K562 (cell line): Measurements from ENCODE around the gene PRKCE. TPM values are rescaled to one million over a fixed set of nuclear protein-coding genes. Genes with fewer than 3 reads are reported as not detected.

Source experiments
- ATAC-seq: fragments of 200-7000 bp; cut with Tn5 transposase; 3 replicates; pipeline ENCODE4 v1.9.1; 2020; ENCODE audit warnings: moderate library complexity
- BruUV-seq: library from RNA; stranded (reverse); fragments of 400-500 nt; replicated peaks from 2 replicates; lab custom pipeline; 2021; lab: Mats Ljungman, UMichigan
- CTCF ChIA-PET: fragments of 300-600 bp; formaldehyde crosslinking; extraction: SDS; loops from one replicate; lab custom pipeline; 2021; ENCODE audit warnings: low intra/inter-chr PET ratio; lab: Yijun Ruan, JAX
- POLR2A ChIA-PET: fragments of 300-600, 350-650 bp; sonication (Branson Sonifier 250); formaldehyde crosslinking; extraction: SDS; loops from one replicate; lab custom pipeline; 2021; ENCODE audit warnings: antibody characterized with exemption, inconsistent platforms; lab: Yijun Ruan, JAX
- DNase-seq, 4 experiments: peaks; one replicate each; pipeline versions ENCODE4 v3.0.0 to v3.0.0-alpha.2; 2011 to 2018; ENCODE audit warnings: low spot score in 3 of 4, mixed read lengths in 3 of 4; ENCODE audit errors: extremely low read depth in 1 of 4
- FAIRE-seq: peaks from 2 replicates; lab custom pipeline; 2011; peaks lifted over from hg19 to GRCh38; lab: Jason Lieb, UNC
- H2AFZ ChIP-seq: 2 replicates; pipeline ENCODE4 v1.6.0; 2011; ENCODE audit warnings: low read depth, low read length, control low read depth, inconsistent platforms
- H3K27ac ChIP-seq: fragments of 200-600 bp; 3 replicates; pipeline ENCODE4 v1.8.0; 2011; ENCODE audit warnings: low read depth, mild to moderate bottlenecking, control low read depth, inconsistent platforms, low read length, moderate library complexity, mixed read lengths; ENCODE audit errors: extremely low read depth
- H3K27me3 ChIP-seq, 2 experiments: fragments of 300-600 bp in 1 of 2; 2 replicates in 1 of 2; 3 replicates in 1 of 2; pipeline versions ENCODE4 v1.6.0 to v1.8.0; 2011; ENCODE audit warnings: inconsistent platforms in 2 of 2, low read length in 2 of 2, mild to moderate bottlenecking in 1 of 2, mixed read lengths in 1 of 2, moderate library complexity in 1 of 2; ENCODE audit not compliant: control insufficient read depth in 2 of 2, insufficient read depth in 2 of 2
- H3K36me3 ChIP-seq: fragments of 300-600 bp; 3 replicates; pipeline ENCODE4 v1.8.0; 2011; ENCODE audit warnings: mild to moderate bottlenecking, low read length, inconsistent platforms; ENCODE audit not compliant: control insufficient read depth, insufficient read depth
- H3K4me1 ChIP-seq, 2 experiments: fragments of 200-600 bp in 1 of 2; replicated peaks in 1 of 2; 2 replicates in 1 of 2; 3 replicates in 1 of 2; pipeline versions ENCODE4 v1.5.1 to v1.8.0; 2011; ENCODE audit warnings: inconsistent platforms in 2 of 2, low read length in 2 of 2, mild to moderate bottlenecking in 1 of 2, mixed read lengths in 1 of 2, moderate library complexity in 1 of 2; ENCODE audit not compliant: control insufficient read depth in 2 of 2, insufficient read depth in 2 of 2
- H3K4me2 ChIP-seq: 2 replicates; pipeline ENCODE4 v1.6.1; 2011; ENCODE audit warnings: low read length, control low read depth, inconsistent platforms, mixed read lengths; ENCODE audit not compliant: insufficient read depth
- H3K4me3 ChIP-seq: fragments of 200-600 bp; sonication (generic), shearing (Covaris generic); 2 replicates; pipeline ENCODE4 v1.5.1; 2016; ENCODE audit warnings: control low read depth, inconsistent platforms
- H3K79me2 ChIP-seq: fragments of 200-600 bp; 3 replicates; pipeline ENCODE4 v1.8.0; 2011; ENCODE audit warnings: low read length, inconsistent platforms; ENCODE audit not compliant: control insufficient read depth, insufficient read depth
- H3K9ac ChIP-seq, 2 experiments: 2 replicates each; pipeline versions ENCODE4 v1.6.0 to v1.6.1; 2011; ENCODE audit warnings: low read depth in 2 of 2, low read length in 2 of 2, control low read depth in 1 of 2, inconsistent platforms in 1 of 2, mild to moderate bottlenecking in 1 of 2, mixed read lengths in 1 of 2; ENCODE audit not compliant: insufficient read depth in 1 of 2
- H3K9me1 ChIP-seq: one replicate; pipeline ENCODE4 v1.6.0; 2011; ENCODE audit warnings: inconsistent platforms, mild to moderate bottlenecking, low read length, moderate library complexity; ENCODE audit not compliant: control insufficient read depth, insufficient read depth
- H3K9me3 ChIP-seq: replicated peaks from 2 replicates; pipeline ENCODE4 v1.5.1; 2011; ENCODE audit warnings: low read depth, low read length, inconsistent platforms; ENCODE audit not compliant: control insufficient read depth, insufficient read depth
- H4K20me1 ChIP-seq: replicated peaks from 2 replicates; pipeline ENCODE4 v1.6.1; 2011; ENCODE audit warnings: low read length, inconsistent platforms, mixed read lengths; ENCODE audit not compliant: control insufficient read depth, insufficient read depth
- CEBPZ ChIP-seq: fragments of 150-350 bp; IDR thresholded peaks from 2 replicates; pipeline ENCODE4 v1.6.1; 2014; ENCODE audit warnings: low read depth, mild to moderate bottlenecking, low read length, borderline replicate concordance
- ELF1 ChIP-seq: fragments of 200-800 bp; sonication (Bioruptor generic); IDR thresholded peaks from 2 replicates; pipeline ENCODE4 v1.6.1; 2016; ENCODE audit warnings: missing genetic modification characterization, missing compliant biosample characterization
- FOXP1 ChIP-seq: sonication (generic); formaldehyde crosslinking; IDR thresholded peaks from 2 replicates; pipeline ENCODE4 v1.8.0; 2022; ENCODE audit warnings: mild to moderate bottlenecking, missing genetic modification reagents
- MAZ ChIP-seq, 2 experiments: fragments of 450-650 bp in 1 of 2; sonication (generic) in 1 of 2; formaldehyde crosslinking; IDR thresholded peaks in 1 of 2; conservative IDR thresholded peaks in 1 of 2; 2 replicates each; pipeline versions ENCODE4 v1.4.0 to v1.5.0; 2020; ENCODE audit warnings: mild to moderate bottlenecking in 1 of 2, missing genetic modification reagents in 1 of 2
- NBN ChIP-seq: fragments of 450-650 bp; IDR thresholded peaks from 2 replicates; pipeline ENCODE4 v1.6.1; 2016; ENCODE audit warnings: low read depth, mild to moderate bottlenecking
- NFATC3 ChIP-seq: fragments of 450-650 bp; IDR thresholded peaks from 2 replicates; pipeline ENCODE4 v1.6.1; 2017; ENCODE audit warnings: mild to moderate bottlenecking
- NR2C1 ChIP-seq, 2 experiments: fragments of 450-650 bp; IDR thresholded peaks; 2 replicates each; pipeline ENCODE4 v1.6.1; 2017; ENCODE audit warnings: mild to moderate bottlenecking in 2 of 2, antibody characterized with exemption in 1 of 2, inconsistent platforms in 1 of 2, missing compliant biosample characterization in 1 of 2, missing genetic modification characterization in 1 of 2
- POLR2A ChIP-seq: fragments of 450-650 bp; conservative IDR thresholded peaks from 2 replicates; pipeline ENCODE4 v1.6.1; 2016
- SMARCE1 ChIP-seq: fragments of 450-650 bp; IDR thresholded peaks from 2 replicates; pipeline ENCODE4 v1.7.1; 2016; ENCODE audit warnings: mild to moderate bottlenecking
- SNIP1 ChIP-seq: fragments of 450-650 bp; IDR thresholded peaks from 2 replicates; pipeline ENCODE4 v1.7.1; 2017; ENCODE audit warnings: low read depth, mild to moderate bottlenecking
- TRIM28 ChIP-seq: fragments of 450-650 bp; IDR thresholded peaks from 2 replicates; pipeline ENCODE4 v1.6.1; 2017
- UBTF ChIP-seq, 2 experiments: IDR thresholded peaks; 2 replicates each; pipeline ENCODE4 v1.6.1; 2012; ENCODE audit warnings: improper control_type of control experiment in 2 of 2, low read depth in 2 of 2, low read length in 2 of 2, borderline replicate concordance in 1 of 2
- ZFP36 ChIP-seq: fragments of 150-350 bp; IDR thresholded peaks from 2 replicates; pipeline ENCODE4 v1.6.1; 2018; ENCODE audit warnings: low read length, low read depth; ENCODE audit not compliant: partially characterized antibody
- ZNF586 ChIP-seq: fragments of 450-650 bp; formaldehyde crosslinking; conservative IDR thresholded peaks from 2 replicates; pipeline ENCODE4 v1.4.0; 2020; ENCODE audit warnings: mild to moderate bottlenecking, moderate library complexity
- WGBS: fragments of 100-300 bp; shearing (Covaris generic); methylation state at CpG from one replicate; pipeline ENCODE4 v1.1.6; 2016; ENCODE audit warnings: low coverage, mixed read lengths; ENCODE audit not compliant: insufficient coverage; ENCODE audit errors: missing lambda C conversion rate; 5-methylcytosine and 5-hydroxymethylcytosine counted together
- in situ Hi-C: fragments of 300-500 bp; cut with MboI; formaldehyde crosslinking; loops from 4 replicates; pipeline ENCODE4 v1.15.0; 2018; ENCODE audit warnings: inconsistent platforms, mixed read lengths
- intact Hi-C: fragments of 100-400 bp; cut with micrococcal nuclease; formaldehyde crosslinking; loops from 2 replicates; pipeline ENCODE4 v1.14.2; 2022
- polyA plus RNA-seq, 8 experiments: library from polyadenylated mRNA; depleted of rRNA in 4 of 8; stranded (reverse) in 5 of 8; unstranded in 3 of 8; fragments of >200 nt; fragmentation: Nextera tagmentation in 2 of 8; fragmentation: Illumina TruSeq in 1 of 8; extraction: Ambion mirVana in 2 of 8; extraction: Trizol in 1 of 8; gene quantifications; 2 replicates each; pipeline versions ENCODE4 v1.2.1 to v1.2.3, GENCODE V29; 2011 to 2014; ENCODE audit warnings: inconsistent platforms in 1 of 8, missing spikeins in 1 of 8
- total RNA-seq, 7 experiments: library from RNA; depleted of rRNA in 6 of 7; stranded (reverse); fragments of >200 nt in 6 of 7; fragmentation: Illumina TruSeq in 2 of 7; extraction: Trizol in 2 of 7; gene quantifications; 2 replicates each; pipeline versions ENCODE4 v1.2.1 to v1.2.3, GENCODE V29; 2011 to 2021; ENCODE audit warnings: low replicate concordance in 1 of 7

The PRKCE gene
- total and polyA plus RNA-seq, 9 of the 15 experiments (the other 6 are each of a cell fraction or from before 2014, with no cell fraction given) = 0.06 to 1.0 (median 0.22) TPM; not detected in 1

DNA sequence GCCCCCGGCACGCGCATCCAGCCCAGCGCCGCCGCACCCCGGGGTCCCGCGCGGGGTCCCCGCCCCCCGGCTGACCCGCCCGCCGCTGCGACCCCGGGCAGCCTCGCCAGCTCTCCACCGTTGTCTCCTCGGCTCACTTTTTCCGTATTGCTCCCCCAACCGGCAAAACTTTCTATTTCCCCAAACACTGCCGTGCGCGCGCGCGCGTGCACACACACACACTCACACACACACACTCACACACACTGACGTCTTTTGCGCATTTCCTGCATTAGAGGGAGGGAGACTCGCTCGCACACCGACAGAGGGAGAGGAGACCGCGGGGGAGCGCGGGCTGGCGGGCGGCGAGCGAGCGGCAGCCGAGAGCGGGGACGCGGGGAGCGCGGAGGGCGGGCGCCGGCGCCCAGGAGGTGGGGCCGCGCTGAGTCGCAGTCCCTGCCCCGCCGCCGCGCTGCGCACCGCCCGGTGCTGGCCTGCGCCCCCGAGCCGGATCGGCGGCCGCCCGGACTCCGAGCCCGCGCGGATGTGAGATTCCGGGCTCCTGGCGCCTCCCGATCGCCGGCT, 542 bp upstream of the PRKCE start (continued):
- TF ChIP-seq UBTF (IDR thresholded peaks at IDR 0.05; ENCODE audit: borderline replicate concordance in 1 of 2, low read depth in 2 of 2, low read length in 2 of 2) (peak in 1 of 2 experiments; percentile 85; a peak in 2 of 4 replicates), FOXP1 (CRISPR knock-in tag) (peak; percentile 59; the same call in 1 of the 2 replicates), MAZ (CRISPR knock-in tag; conservative IDR thresholded peaks at IDR 0.05 in 1 of 2, IDR thresholded peaks at IDR 0.05 in 1 of 2) (peak; percentile 41 to 89; a peak in 3 of 4 replicates)

- DNase-seq (no peak), ATAC-seq (no peak), FAIRE-seq (no peak)
- peaks cover 0 to 29% of the 10 kb centered on the region in 2 experiments; a peak in 4 of 5 replicates for H3K4me1 ChIP-seq
- in situ Hi-C loops = no loop called here
- H3K9ac ChIP-seq = no peak overlapping the region; a peak in 1 of 4 replicates
- no peaks in the 10 kb centered on the region for H3K79me2 ChIP-seq
- ChIA-PET POLR2A (no interaction called here), CTCF (interaction anchor here (1.2 kb wide), 1 partner anchor 9 kb away, joined by 3 read pairs; no protein-coding TSS in a partner anchor)
- intact Hi-C loops = no loop called here
- BruUV-seq = no TSS peak
- no peaks in the 10 kb centered on the region for H3K9me1 ChIP-seq
- TF ChIP-seq ZNF586 (CRISPR knock-in tag) (no peak), SNIP1 (no peak), NFATC3 (no peak), CEBPZ (no peak), POLR2A (no peak), SMARCE1 (no peak), NBN (no peak), NR2C1 (IDR thresholded peaks at IDR 0.05) (no peak), NR2C1 (tag; IDR thresholded peaks at IDR 0.05) (no peak), ELF1 (tag) (no peak), ZFP36 (no peak), TRIM28 (no peak)
- 60% methylated on average over 41 of the region's 53 CpGs for WGBS
- no peaks in the 10 kb centered on the region for H3K36me3 ChIP-seq
- no peak overlapping the region for H3K4me3 ChIP-seq
- peaks cover 33 to 46% of the 10 kb centered on the region in 2 experiments for H3K27me3 ChIP-seq
- H3K27ac ChIP-seq = no peak overlapping the region
- H2AFZ ChIP-seq = no peak overlapping the region
- no peak overlapping the region for H3K4me2 ChIP-seq
- no peaks in the 10 kb centered on the region for H4K20me1 ChIP-seq
- H3K9me3 ChIP-seq = no peaks in the 10 kb centered on the region
Observed at GRCh38 chr2:45652090-45653031, 886 bp downstream of the PRKCE start.
